ENCODE results near the gene SLC39A11.

DNA sequence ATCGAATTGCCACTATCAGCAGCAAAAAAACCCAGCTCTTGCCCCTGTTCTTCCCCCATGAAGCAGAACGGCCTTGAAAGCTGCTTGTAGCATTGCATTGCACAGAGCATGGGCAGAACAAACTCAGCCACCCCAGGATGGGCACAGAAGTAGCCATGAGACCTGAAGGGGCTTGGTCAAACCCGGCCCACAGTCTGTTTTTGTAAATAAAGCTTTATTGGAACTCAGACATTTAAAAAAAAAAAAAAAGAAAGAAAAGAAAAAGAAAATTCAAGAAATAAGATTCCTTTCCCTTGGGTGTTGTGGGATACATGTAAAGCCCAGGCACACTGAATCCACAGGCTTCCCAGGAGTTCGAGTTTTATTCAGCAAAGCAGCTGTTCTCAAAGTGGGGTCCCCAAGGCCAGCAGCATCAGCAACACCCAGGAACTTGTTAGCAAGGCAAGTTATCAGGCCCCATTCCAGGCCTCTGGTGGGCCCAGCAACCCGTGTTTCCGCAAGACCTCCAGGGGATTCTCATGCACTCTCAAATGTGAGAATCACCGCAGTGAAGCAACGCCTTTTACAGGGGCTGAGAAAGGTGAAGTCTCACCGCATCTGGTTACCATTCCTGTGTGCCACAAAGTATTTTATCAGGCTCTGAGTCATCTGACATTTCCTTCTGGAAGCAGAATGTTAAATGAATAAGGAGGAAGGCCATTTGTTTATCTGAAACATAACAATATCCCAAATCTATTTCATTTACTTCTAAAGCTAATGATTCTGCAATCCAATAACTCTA lies 108.2 kb downstream of the SLC39A11 start:
- TF ChIP-seq CTCF (conservative IDR thresholded peaks at IDR 0.05 in 1 of 2, IDR thresholded peaks at IDR 0.05 in 1 of 2; ENCODE audit: low read depth in 1 of 2, low read length in 2 of 2) (no peak), EZH2 (IDR thresholded peaks at IDR 0.05; ENCODE audit: low read length, missing control alignments) (no peak)

Data from fibroblast of lung (primary cell).